ENCODE results near the gene SH3BP2.
A peak's percentile ranks its signal among the peaks of the same experiment; 100 is the strongest.

Gene SH3BP2

GRCh38 chr4:2832981-2833670, 40.2 kb downstream of the SH3BP2 start:
- DNase-seq (ENCODE audit: low read depth in 2 of 2): no peak

GRCh38 chr4:2833671-2834000, 40.8 kb downstream of the SH3BP2 start:
- no peak for DNase-seq (ENCODE audit: low read depth in 2 of 2)

- DNase-seq (ENCODE audit: low read depth in 2 of 2): no peak
Measured at GRCh38 chr4:2834001-2834921, 41.4 kb downstream of the SH3BP2 start.

- DNase-seq (ENCODE audit: low read depth in 2 of 2): no peak
Measured at GRCh38 chr4:2835978-2836377, 43.1 kb downstream of the SH3BP2 start.

GRCh38 chr4:2836391-2836859, 43.5 kb downstream of the SH3BP2 start:
- DNase-seq (ENCODE audit: low read depth in 2 of 2): no peak

- no peak for DNase-seq (ENCODE audit: low read depth in 2 of 2)
Measured at GRCh38 chr4:2837110-2837903, 44.4 kb downstream of the SH3BP2 start.

GRCh38 chr4:2837904-2838496, 45.1 kb downstream of the SH3BP2 start:
- DNase-seq (ENCODE audit: low read depth in 2 of 2): peak; percentile 54 to 59

GRCh38 chr4:2839060-2839459, 46.2 kb downstream of the SH3BP2 start:
- DNase-seq (ENCODE audit: low read depth in 2 of 2): no peak

GRCh38 chr4:2842687-2843262, 49.9 kb downstream of the SH3BP2 start:
- no peak for DNase-seq (ENCODE audit: low read depth in 2 of 2)

GRCh38 chr4:2843263-2843940, 50.5 kb downstream of the SH3BP2 start, which contains the start of gene ADD1:
Gene ADD1 (plus strand): TSS chr4:2843844. CDS start chr4:2875916, 32,072 bp downstream.
- peak; percentile 81 to 86 for DNase-seq (ENCODE audit: low read depth in 2 of 2)

- DNase-seq (ENCODE audit: low read depth in 2 of 2): no peak
Measured at GRCh38 chr4:2843941-2844584, 51.2 kb downstream of the SH3BP2 start.

GRCh38 chr4:2846172-2846571, 53.3 kb downstream of the SH3BP2 start:
- DNase-seq (ENCODE audit: low read depth in 2 of 2): no peak

- DNase-seq (ENCODE audit: low read depth in 2 of 2): no peak
Measured at GRCh38 chr4:2847302-2847871, 54.5 kb downstream of the SH3BP2 start.

GRCh38 chr4:2848449-2848848, 55.6 kb downstream of the SH3BP2 start:
- no peak for DNase-seq (ENCODE audit: low read depth in 2 of 2)

GRCh38 chr4:2849267-2850152, 56.6 kb downstream of the SH3BP2 start:
- DNase-seq (ENCODE audit: low read depth in 2 of 2): no peak

- DNase-seq (ENCODE audit: low read depth in 2 of 2): no peak
Measured at GRCh38 chr4:2850966-2851798, 58.3 kb downstream of the SH3BP2 start.

GRCh38 chr4:2852481-2852921, 59.6 kb downstream of the SH3BP2 start:
- no peak for DNase-seq (ENCODE audit: low read depth in 2 of 2)

GRCh38 chr4:2855584-2855983, 62.7 kb downstream of the SH3BP2 start:
- no peak for DNase-seq (ENCODE audit: low read depth in 2 of 2)
